ENCODE data around the gene NSMCE3. TPM values are rescaled to one million over a fixed set of nuclear protein-coding genes. Genes with fewer than 3 reads are reported as not detected.
A peak's percentile ranks its signal among the peaks of the same experiment; 100 is the strongest.

NSMCE3 gene
- total RNA-seq, 1 donor from 2014 or later: 17.8 TPM

DNA sequence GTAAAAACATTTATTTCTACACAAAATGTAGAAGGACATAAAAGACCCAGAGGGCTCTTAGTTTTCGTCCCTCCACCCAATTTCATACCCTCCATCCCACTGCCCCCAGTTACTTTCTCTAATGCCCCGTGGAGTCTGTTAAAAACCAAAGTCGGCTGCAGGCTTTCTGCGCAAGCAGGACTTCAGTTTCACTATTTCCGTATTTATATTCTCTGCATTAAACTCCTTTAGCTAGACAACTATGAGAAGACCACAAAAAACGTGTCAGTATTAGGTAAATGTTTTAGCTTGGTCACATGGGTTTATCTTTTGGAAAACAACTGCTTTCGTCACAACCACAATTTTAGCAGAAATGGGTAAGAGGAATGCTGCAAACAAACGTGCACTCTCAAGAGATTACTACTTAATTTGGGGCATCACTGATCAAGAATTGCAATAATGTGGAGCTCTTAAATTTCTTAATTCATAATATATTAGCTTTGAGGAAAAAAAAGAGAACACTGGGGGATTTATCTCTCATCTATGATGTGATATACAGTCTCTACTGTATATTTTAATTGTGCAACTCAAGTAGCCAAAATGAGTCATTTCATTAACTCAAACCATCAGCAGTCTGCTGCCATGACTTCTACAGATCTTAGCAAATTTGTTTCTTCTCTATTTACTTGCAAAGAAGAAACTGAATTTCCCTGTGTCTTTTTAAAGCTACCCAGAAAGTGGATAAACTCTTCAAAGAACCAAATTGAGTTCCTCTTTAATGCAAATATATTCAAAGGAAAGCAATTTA is 740 bp upstream of the NSMCE3 start:
- no peaks in the 10 kb centered on the region for H3K27me3 ChIP-seq (ENCODE audit: control insufficient read depth, insufficient read depth, low read length)
- no peak for DNase-seq (ENCODE audit: low read depth)
- H3K36me3 ChIP-seq (ENCODE audit: control insufficient read depth, insufficient read depth, low read length): no peaks in the 10 kb centered on the region
- TF ChIP-seq, protein P1, sequence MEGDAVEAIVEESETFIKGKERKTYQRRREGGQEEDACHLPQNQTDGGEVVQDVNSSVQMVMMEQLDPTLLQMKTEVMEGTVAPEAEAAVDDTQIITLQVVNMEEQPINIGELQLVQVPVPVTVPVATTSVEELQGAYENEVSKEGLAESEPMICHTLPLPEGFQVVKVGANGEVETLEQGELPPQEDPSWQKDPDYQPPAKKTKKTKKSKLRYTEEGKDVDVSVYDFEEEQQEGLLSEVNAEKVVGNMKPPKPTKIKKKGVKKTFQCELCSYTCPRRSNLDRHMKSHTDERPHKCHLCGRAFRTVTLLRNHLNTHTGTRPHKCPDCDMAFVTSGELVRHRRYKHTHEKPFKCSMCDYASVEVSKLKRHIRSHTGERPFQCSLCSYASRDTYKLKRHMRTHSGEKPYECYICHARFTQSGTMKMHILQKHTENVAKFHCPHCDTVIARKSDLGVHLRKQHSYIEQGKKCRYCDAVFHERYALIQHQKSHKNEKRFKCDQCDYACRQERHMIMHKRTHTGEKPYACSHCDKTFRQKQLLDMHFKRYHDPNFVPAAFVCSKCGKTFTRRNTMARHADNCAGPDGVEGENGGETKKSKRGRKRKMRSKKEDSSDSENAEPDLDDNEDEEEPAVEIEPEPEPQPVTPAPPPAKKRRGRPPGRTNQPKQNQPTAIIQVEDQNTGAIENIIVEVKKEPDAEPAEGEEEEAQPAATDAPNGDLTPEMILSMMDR (IDR thresholded peaks at IDR 0.05; ENCODE audit: insufficient read depth, low read length, poor library complexity, severe bottlenecking): no peak
- peak overlapping the region; percentile 78 for H3K4me3 ChIP-seq (ENCODE audit: low read depth, low read length)

DNA sequence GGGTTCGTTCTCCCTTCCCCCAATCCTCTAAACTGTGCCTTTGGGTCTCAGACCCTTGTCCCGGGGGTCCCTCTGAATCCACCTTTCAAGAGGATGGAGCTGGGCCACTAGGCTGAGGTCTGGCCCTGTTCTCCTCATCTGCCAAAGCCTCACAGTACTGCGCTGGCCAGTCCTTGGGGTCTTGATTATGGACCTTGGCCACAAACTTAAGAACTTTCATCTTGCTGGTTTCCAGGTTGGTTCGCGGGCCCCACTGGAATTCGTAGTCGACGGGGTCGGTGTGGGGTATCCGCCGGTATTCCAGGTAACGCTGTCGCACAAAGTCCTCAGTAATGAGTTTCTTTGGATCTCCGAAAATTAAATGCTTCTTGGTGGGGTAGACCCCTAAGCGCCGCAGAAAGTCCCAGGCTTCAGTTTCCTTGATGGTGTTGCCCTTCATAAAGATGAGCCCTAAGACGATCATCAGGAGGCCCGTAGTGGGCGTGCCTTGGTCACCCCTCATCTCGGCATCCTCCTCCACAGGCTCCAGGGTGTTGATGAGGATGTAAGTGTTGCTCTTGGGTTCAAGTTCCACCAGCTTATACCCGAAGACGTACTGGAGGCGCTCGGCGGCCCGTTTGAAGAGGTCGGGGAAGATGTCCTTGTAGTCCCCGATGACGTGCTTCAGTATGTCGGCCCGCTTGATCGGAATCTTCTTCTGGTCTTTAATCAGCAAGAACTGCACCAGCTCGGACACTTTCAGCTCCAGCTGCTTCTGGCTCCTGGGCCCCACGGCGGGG is 727 bp downstream of the NSMCE3 start:
- peak overlapping the region; percentile 78 for H3K4me3 ChIP-seq (ENCODE audit: low read depth, low read length)
- TF ChIP-seq, protein P1 (IDR thresholded peaks at IDR 0.05; ENCODE audit: insufficient read depth, low read length, poor library complexity, severe bottlenecking): no peak
- no peaks in the 10 kb centered on the region for H3K27me3 ChIP-seq (ENCODE audit: control insufficient read depth, insufficient read depth, low read length)
- no peak for DNase-seq (ENCODE audit: low read depth)
- H3K36me3 ChIP-seq (ENCODE audit: control insufficient read depth, insufficient read depth, low read length): no peaks in the 10 kb centered on the region

DNA sequence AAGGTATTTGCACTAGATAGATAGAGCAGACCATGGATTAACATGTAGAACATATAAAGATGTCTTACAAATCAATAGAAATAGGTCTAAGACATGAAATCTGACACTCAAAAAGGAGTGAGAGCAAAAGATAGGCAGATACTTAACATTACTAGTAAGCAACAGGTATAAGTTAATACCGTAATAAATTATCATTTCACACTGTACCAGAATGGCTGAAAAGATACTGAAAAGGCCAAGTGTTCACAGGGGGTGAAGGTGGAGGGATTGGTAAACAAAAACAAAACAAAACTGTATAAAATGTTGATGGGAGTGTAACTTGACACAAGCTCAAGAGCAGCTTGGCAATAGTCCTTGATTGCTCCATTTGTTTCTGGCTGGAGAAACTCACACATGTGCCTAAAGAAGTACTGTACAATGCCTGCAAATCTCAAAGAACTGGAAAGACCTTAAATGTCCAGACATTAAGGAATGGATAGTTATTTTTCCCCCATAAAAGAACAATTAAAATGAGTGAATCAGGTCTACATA is 3.5 kb downstream of the NSMCE3 start:
- Histone ChIP-seq H3K27me3 (ENCODE audit: control insufficient read depth, insufficient read depth, low read length) (no peaks in the 10 kb centered on the region), H3K36me3 (ENCODE audit: control insufficient read depth, insufficient read depth, low read length) (no peaks in the 10 kb centered on the region), H3K4me3 (ENCODE audit: low read depth, low read length) (no peak overlapping the region)
- TF ChIP-seq, protein P1 (IDR thresholded peaks at IDR 0.05; ENCODE audit: insufficient read depth, low read length, poor library complexity, severe bottlenecking): no peak
- no peak for DNase-seq (ENCODE audit: low read depth)

DNA sequence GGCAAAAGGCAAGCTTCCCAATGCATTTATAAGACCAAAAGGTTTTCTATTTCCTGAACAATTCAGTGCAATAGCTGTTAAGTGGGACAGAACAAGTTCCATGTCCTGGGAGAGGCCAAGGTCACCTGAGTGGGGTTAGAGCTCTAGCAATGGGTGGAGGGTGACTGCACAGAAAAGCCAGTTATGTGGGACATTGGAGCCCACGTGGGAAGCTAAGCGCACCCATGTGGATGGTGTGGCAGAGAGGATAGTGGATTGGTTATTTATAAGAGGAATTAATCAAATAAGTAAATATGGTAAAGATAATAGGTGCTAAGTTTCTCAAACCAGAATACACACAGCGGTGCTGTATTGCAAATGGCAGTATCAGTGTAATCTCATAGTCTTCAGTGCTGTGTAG is 6.3 kb downstream of the NSMCE3 start:
- Histone ChIP-seq H3K27me3 (ENCODE audit: control insufficient read depth, insufficient read depth, low read length) (no peaks in the 10 kb centered on the region), H3K36me3 (ENCODE audit: control insufficient read depth, insufficient read depth, low read length) (no peaks in the 10 kb centered on the region), H3K4me3 (ENCODE audit: low read depth, low read length) (no peak overlapping the region)
- no peak for DNase-seq (ENCODE audit: low read depth)
- TF ChIP-seq, protein P1 (IDR thresholded peaks at IDR 0.05; ENCODE audit: insufficient read depth, low read length, poor library complexity, severe bottlenecking): no peak

DNA sequence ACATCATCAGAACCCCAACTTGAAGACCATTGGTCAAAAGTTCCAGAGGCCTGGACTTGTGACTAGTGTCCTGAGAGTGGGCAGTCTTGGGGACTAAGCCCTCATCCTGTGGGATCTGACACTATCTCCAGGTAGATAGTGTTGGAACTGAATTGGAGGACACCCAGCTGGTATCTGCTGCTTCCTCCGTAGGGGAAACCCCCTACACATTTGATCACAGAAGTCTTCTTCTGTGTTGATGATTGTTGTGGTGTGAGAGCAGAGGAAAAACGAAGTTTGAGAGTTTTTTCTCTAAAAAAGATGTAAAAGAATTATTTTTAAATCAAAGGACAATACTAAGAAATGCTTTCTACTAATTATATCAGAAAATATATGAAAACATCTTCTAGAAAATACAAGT is 6.9 kb downstream of the NSMCE3 start:
- H3K27me3 ChIP-seq (ENCODE audit: control insufficient read depth, insufficient read depth, low read length): no peaks in the 10 kb centered on the region
- H3K4me3 ChIP-seq (ENCODE audit: low read depth, low read length): no peak overlapping the region
- no peaks in the 10 kb centered on the region for H3K36me3 ChIP-seq (ENCODE audit: control insufficient read depth, insufficient read depth, low read length)
- no peak for DNase-seq (ENCODE audit: low read depth)
- TF ChIP-seq, protein P1 (IDR thresholded peaks at IDR 0.05; ENCODE audit: insufficient read depth, low read length, poor library complexity, severe bottlenecking): no peak

Measured in kidney epithelial cell (primary cell).